ENCODE measurements around the gene DNM1L.

DNM1L gene

DNA sequence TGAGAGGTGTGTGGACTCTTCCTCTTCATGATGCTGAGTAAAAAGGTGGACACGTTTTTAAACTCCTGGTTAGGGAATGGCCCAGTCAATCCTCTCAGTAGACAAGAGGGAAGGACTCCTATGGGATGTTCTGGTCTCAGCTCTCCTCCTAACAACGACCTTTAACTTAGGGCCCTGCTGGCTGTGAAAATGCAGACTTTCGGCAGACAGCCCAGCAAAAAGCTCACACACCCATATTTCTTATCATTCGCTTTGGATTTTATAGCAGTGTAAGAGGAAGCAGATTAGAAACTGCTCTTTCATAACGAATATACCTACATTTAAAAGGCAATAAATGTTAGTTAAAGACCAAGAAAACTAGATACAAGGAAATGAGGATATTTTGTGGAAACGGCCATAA lies 94.6 kb downstream of the DNM1L start:
- DNase-seq (ENCODE audit: extremely low read depth, low read depth): no peak
- no peak for TF ChIP-seq CTCF (IDR thresholded peaks at IDR 0.05; ENCODE audit: low read depth, low read length)

- no peak for DNase-seq (ENCODE audit: extremely low read depth, low read depth)
- no peak for TF ChIP-seq CTCF (IDR thresholded peaks at IDR 0.05; ENCODE audit: low read depth, low read length)
Measured at GRCh38 chr12:32776258-32776657, 97.2 kb downstream of the DNM1L start.

- DNase-seq (ENCODE audit: extremely low read depth, low read depth): no peak
- TF ChIP-seq CTCF (IDR thresholded peaks at IDR 0.05; ENCODE audit: low read depth, low read length): no peak
Measured at GRCh38 chr12:32777159-32777558, 98.1 kb downstream of the DNM1L start.

GRCh38 chr12:32777691-32778175 lies 98.6 kb downstream of the DNM1L start:
- no peak for TF ChIP-seq CTCF (IDR thresholded peaks at IDR 0.05; ENCODE audit: low read depth, low read length)
- DNase-seq (ENCODE audit: extremely low read depth, low read depth): no peak

DNA sequence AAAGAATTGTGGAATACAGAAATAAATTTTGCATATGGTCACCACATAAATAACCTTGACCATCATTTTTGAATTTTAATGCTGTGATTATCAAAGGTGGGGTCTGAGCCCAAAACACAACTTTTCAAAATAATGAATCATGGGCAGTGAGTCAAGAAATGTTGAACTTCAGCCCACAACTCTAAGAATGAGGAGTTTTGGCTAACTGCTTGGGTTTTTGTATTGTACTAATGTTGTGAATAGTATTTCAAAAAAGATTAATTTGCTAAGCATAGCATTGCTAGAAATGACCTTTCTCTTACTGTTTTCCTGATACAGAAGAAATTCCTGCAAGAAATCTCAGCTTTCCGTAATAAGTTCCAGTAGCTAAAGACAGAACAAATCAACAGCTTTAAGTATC lies 101.0 kb downstream of the DNM1L start:
- no peak for DNase-seq (ENCODE audit: extremely low read depth, low read depth)
- TF ChIP-seq CTCF (IDR thresholded peaks at IDR 0.05; ENCODE audit: low read depth, low read length): no peak

- DNase-seq (ENCODE audit: extremely low read depth, low read depth): no peak
Measured at GRCh38 chr12:32783029-32783428, 103.9 kb downstream of the DNM1L start.

GRCh38 chr12:32785557-32785956 lies 106.5 kb downstream of the DNM1L start:
- DNase-seq (ENCODE audit: extremely low read depth, low read depth): no peak
- TF ChIP-seq CTCF (IDR thresholded peaks at IDR 0.05; ENCODE audit: low read depth, low read length): no peak

More at GRCh38 chr12:32783029-32783428, 103.9 kb downstream of the DNM1L start:
- TF ChIP-seq CTCF (IDR thresholded peaks at IDR 0.05; ENCODE audit: low read depth, low read length): no peak

Data from AG09319 (cell line).